Jurkat, Clone E6-1 (cell line): ENCODE results near the gene EZH2. TPM values are rescaled to one million over a fixed set of nuclear protein-coding genes. Genes with fewer than 3 reads are reported as not detected.

Experiments
- DNase-seq: peaks from one replicate; pipeline ENCODE4 v3.0.0-alpha.2; 2011; ENCODE audit warnings: low read depth, low spot score
- H3K4me3 ChIP-seq: 2 replicates; pipeline ENCODE4 v1.5.1; 2011; ENCODE audit warnings: mild to moderate bottlenecking, low read length, control low read depth, moderate library complexity
- polyA plus RNA-seq: library from polyadenylated mRNA; unstranded; fragments of >200 nt; gene quantifications from one replicate; pipeline ENCODE4 v1.2.1, GENCODE V29; 2012; ENCODE audit warnings: missing spikeins; ENCODE audit not compliant: insufficient read length, insufficient read depth

The EZH2 gene
- polyA plus RNA-seq: 111 TPM

- peak within 1 kb of the TSS; percentile 79 for H3K4me3 ChIP-seq
- DNase-seq: no peak
These were observed at the start of gene EZH2 for GRCh38 chr7:148884049-148884298. Gene EZH2, minus strand, starts transcription at chr7:148884291. Its CDS starts 36,993 bp downstream, at chr7:148847298.

GRCh38 chr7:148931470-148931869, 47.4 kb upstream of the EZH2 start:
- no peak for DNase-seq
- H3K4me3 ChIP-seq: no peak overlapping the region

DNA sequence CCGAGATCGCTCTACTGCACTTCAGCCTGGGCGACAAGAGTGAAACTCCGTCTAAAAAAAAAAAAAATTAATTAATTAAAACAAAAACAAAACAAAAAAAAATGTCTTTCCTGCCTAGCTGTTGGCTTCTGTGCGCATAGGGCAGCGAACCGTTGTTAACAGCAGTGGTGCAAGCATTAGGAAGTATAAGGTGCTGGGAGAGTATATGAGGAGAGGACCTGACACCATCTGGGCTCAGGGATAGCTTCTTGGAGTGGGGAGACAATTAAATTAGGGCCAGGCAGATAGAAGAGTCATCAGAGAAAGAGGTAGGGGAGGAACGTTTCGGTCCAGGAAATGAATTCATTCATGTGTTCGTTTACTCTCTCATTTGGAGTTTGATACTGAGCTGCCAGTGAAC, 46.2 kb upstream of the EZH2 start:
- no peak overlapping the region for H3K4me3 ChIP-seq
- DNase-seq: no peak

DNA sequence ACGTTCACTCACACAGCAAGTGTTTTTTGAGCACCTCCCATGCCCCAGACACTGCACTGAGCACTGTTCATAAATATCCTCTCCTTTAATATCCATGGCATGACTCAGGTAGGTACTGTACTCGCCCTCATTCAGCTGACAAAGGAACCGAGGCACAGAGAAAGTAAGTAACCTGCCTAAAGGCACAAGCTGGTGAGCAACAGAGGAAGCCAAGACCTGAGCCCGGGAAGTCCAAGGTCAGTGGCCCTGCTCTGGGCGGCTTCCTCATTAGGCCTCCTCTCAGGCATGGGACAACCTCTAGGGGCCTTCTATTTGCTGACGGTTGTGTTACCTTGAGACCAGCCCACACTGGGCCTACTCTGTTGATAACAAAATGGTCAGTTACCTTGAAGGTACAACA, 45.1 kb upstream of the EZH2 start:
- DNase-seq: no peak
- no peak overlapping the region for H3K4me3 ChIP-seq

- H3K4me3 ChIP-seq: no peak overlapping the region
- DNase-seq: no peak
These were observed 43.3 kb upstream of the EZH2 start for GRCh38 chr7:148927123-148928045.

DNA sequence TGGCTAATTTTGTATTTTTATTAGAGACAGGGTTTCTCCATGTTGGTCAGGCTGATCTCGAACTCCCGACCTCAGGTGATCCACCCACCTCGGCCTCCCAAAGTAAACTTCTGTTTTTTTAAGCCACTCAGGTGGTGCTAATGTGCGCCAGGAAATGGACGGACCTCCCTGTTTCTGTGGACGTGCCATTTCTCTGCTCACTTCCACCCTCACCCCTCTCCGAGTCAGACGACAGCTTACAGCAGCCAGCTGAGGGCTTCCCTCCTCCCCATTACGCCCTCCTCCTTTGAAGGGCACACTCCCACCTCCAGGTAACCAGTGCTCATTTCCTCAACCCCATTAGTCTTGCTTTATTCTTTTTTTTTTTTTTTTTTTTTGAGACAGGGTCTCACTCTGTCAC, 41.7 kb upstream of the EZH2 start:
- no peak for DNase-seq
- H3K4me3 ChIP-seq: no peak overlapping the region

DNA sequence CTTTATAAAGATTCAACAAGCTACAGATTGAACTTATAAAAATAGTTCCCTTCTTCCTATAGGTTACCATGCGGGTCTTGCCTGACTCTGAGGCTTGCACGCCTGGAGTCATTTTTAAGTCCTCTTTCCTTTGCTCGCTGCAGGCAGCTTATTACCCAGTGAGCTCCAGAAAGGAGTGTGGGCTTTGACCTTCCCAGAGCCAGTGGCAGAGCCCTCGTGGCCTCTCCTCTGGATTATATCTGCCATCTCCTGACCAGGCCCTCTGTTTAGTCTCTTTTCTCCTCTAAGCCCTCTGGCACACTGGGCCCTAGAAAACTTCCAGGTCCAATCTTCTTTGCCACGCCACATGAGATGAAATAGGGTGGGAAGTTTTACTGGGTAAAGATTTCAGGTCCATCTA, 39.9 kb upstream of the EZH2 start:
- no peak for DNase-seq
- no peak overlapping the region for H3K4me3 ChIP-seq

GRCh38 chr7:148921806-148922205, 37.7 kb upstream of the EZH2 start:
- DNase-seq: no peak
- H3K4me3 ChIP-seq: no peak overlapping the region

DNA sequence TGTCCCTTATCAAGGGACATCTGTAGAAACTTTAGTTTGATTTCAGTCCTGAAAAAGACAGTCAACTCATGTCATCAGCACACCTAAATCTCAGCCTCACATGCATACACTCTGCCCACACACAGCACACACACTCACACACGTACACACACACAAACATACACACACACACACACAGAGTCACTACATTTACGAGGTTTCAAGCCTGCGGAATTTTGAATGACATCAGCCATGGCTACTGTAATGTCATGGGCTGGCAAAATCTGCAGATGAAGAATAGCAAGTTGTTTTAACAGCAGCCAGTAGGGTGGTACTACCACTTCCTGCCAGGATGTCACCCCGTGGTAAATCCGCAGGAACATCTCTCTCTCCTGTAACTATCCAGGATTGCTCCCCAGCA, 37.1 kb upstream of the EZH2 start:
- H3K4me3 ChIP-seq: no peak overlapping the region
- peak; percentile 40 for DNase-seq

- H3K4me3 ChIP-seq: no peak overlapping the region
- no peak for DNase-seq
These were observed 35.8 kb upstream of the EZH2 start for GRCh38 chr7:148919859-148920258.

DNA sequence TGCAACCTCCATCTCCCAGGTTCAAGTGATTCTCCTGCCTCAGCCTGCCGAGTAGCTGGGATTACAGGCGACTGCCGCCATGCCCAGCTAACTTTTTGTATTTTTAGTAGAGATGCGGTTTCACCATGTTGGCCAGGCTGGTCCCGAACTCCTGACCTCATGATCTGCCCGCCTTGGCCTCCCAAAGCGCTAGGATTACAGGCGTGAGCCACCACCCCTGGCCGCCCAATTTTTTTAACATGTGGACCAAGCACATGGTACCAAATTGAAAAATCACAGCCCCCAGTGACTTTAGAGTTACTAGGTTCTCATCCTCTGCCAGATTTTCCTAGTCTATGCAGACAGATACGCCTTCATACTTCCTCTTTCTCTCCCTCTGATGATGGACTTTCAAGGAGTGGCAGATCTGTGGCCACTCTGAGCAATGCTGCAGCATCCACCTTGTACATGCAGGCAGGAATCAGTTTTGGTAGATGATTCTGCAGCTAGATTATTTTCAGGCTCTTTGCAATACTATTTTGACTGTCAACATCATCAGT, 34.0 kb upstream of the EZH2 start:
- no peak overlapping the region for H3K4me3 ChIP-seq
- DNase-seq: no peak

DNA sequence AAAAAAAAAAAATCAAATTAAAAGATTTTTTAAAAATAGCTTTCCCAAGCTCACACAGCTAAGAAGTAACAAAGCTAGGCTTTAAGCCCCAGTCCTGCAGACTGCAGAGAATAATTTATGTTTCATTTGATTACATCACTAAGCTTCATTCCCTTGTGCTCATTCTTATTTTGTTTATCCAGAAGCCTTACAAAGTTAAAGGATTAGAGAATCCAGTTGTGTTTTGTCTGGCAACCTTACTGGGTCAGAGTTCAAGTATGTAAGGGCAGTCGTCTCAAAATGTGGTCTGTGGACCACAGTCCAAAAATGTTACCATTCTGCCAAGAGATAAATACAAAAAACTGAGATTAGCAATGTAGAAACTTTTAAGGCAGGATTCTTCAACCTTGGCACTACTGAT, 32.1 kb upstream of the EZH2 start:
- DNase-seq: no peak

GRCh38 chr7:148915211-148915610, 31.1 kb upstream of the EZH2 start:
- no peak overlapping the region for H3K4me3 ChIP-seq
- DNase-seq: no peak

More for the DNA sequence above, 32.1 kb upstream of the EZH2 start:
- H3K4me3 ChIP-seq: no peak overlapping the region

- no peak for DNase-seq
- no peak overlapping the region for H3K4me3 ChIP-seq
These were observed 30.2 kb upstream of the EZH2 start for GRCh38 chr7:148914208-148914777.

GRCh38 chr7:148912758-148913541, 28.9 kb upstream of the EZH2 start:
- no peak overlapping the region for H3K4me3 ChIP-seq
- DNase-seq: peak; percentile 63

- H3K4me3 ChIP-seq: no peak overlapping the region
- DNase-seq: no peak
These were observed 28.1 kb upstream of the EZH2 start for GRCh38 chr7:148912151-148912550.

DNA sequence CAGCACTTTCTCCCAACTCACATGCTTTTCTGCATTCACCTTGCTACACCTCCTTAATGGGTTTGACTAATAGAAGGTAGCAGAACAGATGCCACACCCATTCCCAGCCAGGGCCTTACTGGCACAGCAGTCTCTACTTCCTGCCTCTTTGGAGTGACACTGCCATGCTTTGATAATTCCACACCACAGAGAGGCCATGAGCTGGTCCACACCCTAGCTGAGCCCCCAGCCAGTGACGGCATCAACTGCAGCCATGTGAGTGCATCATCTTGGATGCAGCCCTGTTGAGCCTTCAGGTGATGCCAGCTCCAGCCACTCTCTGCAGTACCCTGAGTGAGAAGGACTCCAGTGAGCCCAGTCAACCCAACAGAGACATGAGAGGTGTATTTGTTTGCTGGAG, 27.5 kb upstream of the EZH2 start:
- DNase-seq: no peak
- no peak overlapping the region for H3K4me3 ChIP-seq

GRCh38 chr7:148909568-148909967, 25.5 kb upstream of the EZH2 start:
- DNase-seq: no peak
- no peak overlapping the region for H3K4me3 ChIP-seq

DNA sequence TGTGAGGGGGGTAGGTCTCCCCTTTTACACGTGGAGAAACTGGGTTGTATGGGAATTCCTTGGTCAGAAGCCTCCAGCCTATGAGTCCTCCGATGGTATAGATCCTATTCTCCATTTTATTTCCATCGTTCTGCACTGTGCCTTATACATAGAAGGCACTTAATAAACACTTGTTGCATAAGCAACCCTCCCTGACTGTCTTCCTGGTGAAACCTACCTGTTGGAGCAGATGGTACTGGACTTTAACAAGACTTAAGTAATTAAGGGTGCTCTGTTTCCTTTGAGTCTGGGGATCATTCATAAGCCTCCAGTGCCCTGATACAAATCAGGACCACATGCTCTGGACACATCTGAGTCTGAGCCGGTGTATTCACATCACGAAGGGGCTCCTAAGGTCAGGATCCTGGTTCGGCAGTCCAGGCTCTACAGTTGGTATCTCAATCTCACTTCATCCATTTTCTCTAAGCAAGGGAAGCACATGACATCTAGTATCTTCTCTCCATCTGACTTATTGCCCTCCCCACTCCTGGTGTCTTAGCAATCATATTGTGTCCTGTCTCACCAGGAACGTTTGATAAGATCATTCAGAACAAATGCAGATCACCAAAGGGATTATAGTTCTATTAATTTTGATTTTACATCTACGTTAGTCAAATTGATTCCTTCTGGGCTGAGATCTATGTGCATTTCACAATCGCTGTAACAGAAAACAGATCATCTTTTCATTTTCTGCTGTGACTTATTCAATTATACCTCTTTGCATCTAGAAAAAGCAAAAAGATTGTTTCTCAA, 22.8 kb upstream of the EZH2 start:
- H3K4me3 ChIP-seq: no peak overlapping the region
- DNase-seq: no peak
